H9 (cell line): ENCODE data around the gene ATG101. TPM values are rescaled to one million over a fixed set of nuclear protein-coding genes. Genes with fewer than 3 reads are reported as not detected.

Experiments
- DNase-seq: peaks from one replicate; pipeline ENCODE4 v3.0.0-alpha.2; 2017
- H2AFZ ChIP-seq: one replicate; pipeline ENCODE4 v1.6.1; 2013; ENCODE audit warnings: mild to moderate bottlenecking, low read length, control low read depth, moderate library complexity
- H2AK5ac ChIP-seq: 2 replicates; pipeline ENCODE4 v1.6.1; 2013; ENCODE audit warnings: low read length, control low read depth, mixed read lengths; ENCODE audit not compliant: insufficient read length
- H2BK120ac ChIP-seq: one replicate; pipeline ENCODE4 v1.6.1; 2013; ENCODE audit warnings: low read depth, mild to moderate bottlenecking, low read length, control low read depth, inconsistent platforms; ENCODE audit not compliant: poor library complexity, severe bottlenecking
- H2BK12ac ChIP-seq: 2 replicates; pipeline ENCODE4 v1.6.1; 2013; ENCODE audit warnings: low read length, control low read depth, mixed read lengths, low read depth; ENCODE audit not compliant: insufficient read length
- H2BK15ac ChIP-seq: 2 replicates; pipeline ENCODE4 v1.6.1; 2013; ENCODE audit warnings: low read depth, low read length, control low read depth
- H2BK20ac ChIP-seq: one replicate; pipeline ENCODE4 v1.6.1; 2013; ENCODE audit warnings: low read depth, mild to moderate bottlenecking, low read length, control low read depth, inconsistent platforms; ENCODE audit not compliant: poor library complexity, severe bottlenecking
- H2BK5ac ChIP-seq: 2 replicates; pipeline ENCODE4 v1.6.1; 2013; ENCODE audit warnings: low read length, control low read depth, mixed read lengths; ENCODE audit not compliant: insufficient read length
- H3K14ac ChIP-seq: 2 replicates; pipeline ENCODE4 v1.6.1; 2013; ENCODE audit warnings: low read length, control low read depth; ENCODE audit not compliant: insufficient read depth
- H3K18ac ChIP-seq: 2 replicates; pipeline ENCODE4 v1.6.1; 2013; ENCODE audit warnings: low read depth, mild to moderate bottlenecking, mixed read lengths, low read length, control low read depth; ENCODE audit not compliant: insufficient read length
- H3K23ac ChIP-seq: 2 replicates; pipeline ENCODE4 v1.6.1; 2013; ENCODE audit warnings: low read length, control low read depth, mixed read lengths, low read depth; ENCODE audit not compliant: insufficient read length
- H3K23me2 ChIP-seq: 2 replicates; pipeline ENCODE4 v1.6.1; 2013; ENCODE audit warnings: low read depth, mild to moderate bottlenecking, mixed read lengths, low read length, control low read depth; ENCODE audit not compliant: insufficient read length, poor library complexity, severe bottlenecking
- H3K27ac ChIP-seq: 2 replicates; pipeline ENCODE4 v1.5.1; 2013; ENCODE audit warnings: low read length, control low read depth, mixed read lengths, low read depth; ENCODE audit not compliant: insufficient read length
- H3K27me3 ChIP-seq: 2 replicates; pipeline ENCODE4 v1.6.1; 2013; ENCODE audit warnings: low read length, control low read depth, inconsistent platforms; ENCODE audit not compliant: insufficient read depth
- H3K4ac ChIP-seq: 2 replicates; pipeline ENCODE4 v1.6.1; 2013; ENCODE audit warnings: low read depth, mild to moderate bottlenecking, control low read depth, inconsistent platforms, low read length, moderate library complexity
- H3K4me1 ChIP-seq: 2 replicates; pipeline ENCODE4 v1.6.1; 2013; ENCODE audit warnings: low read length, control low read depth, inconsistent platforms; ENCODE audit not compliant: insufficient read depth
- H3K4me2 ChIP-seq: 2 replicates; pipeline ENCODE4 v1.6.1; 2013; ENCODE audit warnings: low read length, control low read depth, mixed read lengths; ENCODE audit not compliant: insufficient read length, insufficient read depth
- H3K56ac ChIP-seq: 2 replicates; pipeline ENCODE4 v1.6.1; 2013; ENCODE audit warnings: low read depth, mild to moderate bottlenecking, mixed read lengths, low read length, control low read depth; ENCODE audit not compliant: insufficient read length
- H3K79me1 ChIP-seq: 2 replicates; pipeline ENCODE4 v1.6.1; 2013; ENCODE audit warnings: low read depth, mild to moderate bottlenecking, moderate library complexity, low read length, control low read depth, inconsistent platforms; ENCODE audit not compliant: insufficient read depth, poor library complexity, severe bottlenecking
- H3K79me2 ChIP-seq: 2 replicates; pipeline ENCODE4 v1.6.1; 2013; ENCODE audit warnings: low read length, control low read depth, inconsistent platforms; ENCODE audit not compliant: insufficient read depth
- H3K9ac ChIP-seq: 2 replicates; pipeline ENCODE4 v1.6.1; 2013; ENCODE audit warnings: low read length, control low read depth, mixed read lengths; ENCODE audit not compliant: insufficient read length; ENCODE audit errors: extremely low read depth
- H3K9me3 ChIP-seq: one replicate; pipeline ENCODE4 v1.6.1; 2013; ENCODE audit warnings: low read depth, low read length, inconsistent platforms; ENCODE audit not compliant: control insufficient read depth
- H3T11ph ChIP-seq: one replicate; pipeline ENCODE4 v1.6.1; 2013; ENCODE audit warnings: mild to moderate bottlenecking, low read length, control low read depth, inconsistent platforms
- H4K20me1 ChIP-seq: one replicate; pipeline ENCODE4 v1.6.1; 2013; ENCODE audit not compliant: control insufficient read depth, insufficient read length, insufficient read depth
- H4K5ac ChIP-seq: 2 replicates; pipeline ENCODE4 v1.6.1; 2013; ENCODE audit warnings: low read depth, mild to moderate bottlenecking, mixed read lengths, low read length, control low read depth; ENCODE audit not compliant: insufficient read length
- H4K8ac ChIP-seq: replicated peaks from 2 replicates; pipeline ENCODE4 v1.6.1; 2013; ENCODE audit warnings: low read length, control low read depth, mixed read lengths, low read depth; ENCODE audit not compliant: insufficient read length
- H4K91ac ChIP-seq: 2 replicates; pipeline ENCODE4 v1.6.1; 2013; ENCODE audit warnings: low read depth, mild to moderate bottlenecking, moderate library complexity, mixed read lengths, low read length, control low read depth; ENCODE audit not compliant: insufficient read length
- H3K27ac Mint-ChIP-seq, 3 experiments: 2 replicates in 2 of 3; 3 replicates in 1 of 3; pipeline ENCODE4 v1.8.0; 2020 to 2021; ENCODE audit warnings: mixed read lengths in 3 of 3, mild to moderate bottlenecking in 1 of 3, moderate library complexity in 1 of 3
- H3K27me3 Mint-ChIP-seq: 2 replicates; pipeline ENCODE4 v1.8.0; 2021; ENCODE audit warnings: low read depth, mild to moderate bottlenecking, moderate library complexity, mixed read lengths
- H3K36me3 Mint-ChIP-seq, 3 experiments: 2 replicates in 2 of 3; 3 replicates in 1 of 3; pipeline ENCODE4 v1.8.0; 2020 to 2021; ENCODE audit warnings: low read depth in 3 of 3, mixed read lengths in 3 of 3; ENCODE audit not compliant: insufficient read depth in 1 of 3
- H3K4me1 Mint-ChIP-seq, 2 experiments: 2 replicates each; pipeline ENCODE4 v1.8.0; 2020; ENCODE audit warnings: mixed read lengths in 2 of 2
- H3K4me3 Mint-ChIP-seq, 2 experiments: 2 replicates in 1 of 2; 3 replicates in 1 of 2; pipeline ENCODE4 v1.8.0; 2020 to 2021; ENCODE audit warnings: mild to moderate bottlenecking in 2 of 2, mixed read lengths in 2 of 2, moderate library complexity in 1 of 2
- H3K9me3 Mint-ChIP-seq, 2 experiments: 2 replicates in 1 of 2; 3 replicates in 1 of 2; pipeline ENCODE4 v1.8.0; 2020; ENCODE audit warnings: mild to moderate bottlenecking in 2 of 2, mixed read lengths in 2 of 2, moderate library complexity in 1 of 2
- WGBS: extraction: QIAGEN DNeasy Blood & Tissue Kit; methylation state at CpG from one replicate; pipeline ENCODE4 v1.1.7; 2013; ENCODE audit warnings: missing lambda C conversion rate, low lambda C conversion rate, mixed read lengths; ENCODE audit not compliant: insufficient read length; ENCODE audit errors: extremely low coverage; 5-methylcytosine and 5-hydroxymethylcytosine counted together
- total RNA-seq: library from RNA; stranded (reverse); gene quantifications from 2 replicates; pipeline ENCODE4 v1.2.1, GENCODE V29; 2021
- TF ChIP-seq, protein P1 (sequence below): fragments of 200-600 bp; sonication (generic); conservative IDR thresholded peaks from 3 replicates; pipeline ENCODE4 v1.8.0; 2021; ENCODE audit warnings: antibody characterized with exemption, mild to moderate bottlenecking

Gene ATG101
- total RNA-seq, 1 experiment from 2014 or later: 58.3 TPM

- Histone ChIP-seq H3K18ac (no peak overlapping the region), H4K5ac (no peak overlapping the region), H3K27ac (no peak overlapping the region), H2BK12ac (no peak overlapping the region), H3K56ac (no peak overlapping the region), H3K9ac (no peak overlapping the region), H3T11ph (no peak overlapping the region), H3K14ac (no peak overlapping the region), H2BK15ac (no peak overlapping the region), H3K23me2 (no peaks in the 10 kb centered on the region), H4K20me1 (no peaks in the 10 kb centered on the region), H3K4ac (no peak overlapping the region), H4K8ac (no peak overlapping the region), H3K27me3 (no peaks in the 10 kb centered on the region), H2BK5ac (no peak overlapping the region), H3K4me1 (peaks cover 32% of the 10 kb centered on the region), H3K9me3 (no peaks in the 10 kb centered on the region), H2AFZ (no peak overlapping the region), H3K79me2 (no peaks in the 10 kb centered on the region), H2BK120ac (no peak overlapping the region), H2AK5ac (no peak overlapping the region), H2BK20ac (no peak overlapping the region), H4K91ac (no peak overlapping the region), H3K23ac (no peak overlapping the region), H3K79me1 (no peaks in the 10 kb centered on the region), H3K4me2 (no peak overlapping the region)
- Mint-ChIP-seq H3K9me3 (no peaks in the 10 kb centered on the region), H3K27ac (no peak overlapping the region), H3K27me3 (peaks cover 12% of the 10 kb centered on the region), H3K36me3 (no peaks in the 10 kb centered on the region; a peak in 1 of 7 replicates), H3K4me1 (peaks cover 70 to 87% of the 10 kb centered on the region in 2 experiments), H3K4me3 (no peak overlapping the region; a peak in 1 of 5 replicates)
- TF ChIP-seq, protein P1, sequence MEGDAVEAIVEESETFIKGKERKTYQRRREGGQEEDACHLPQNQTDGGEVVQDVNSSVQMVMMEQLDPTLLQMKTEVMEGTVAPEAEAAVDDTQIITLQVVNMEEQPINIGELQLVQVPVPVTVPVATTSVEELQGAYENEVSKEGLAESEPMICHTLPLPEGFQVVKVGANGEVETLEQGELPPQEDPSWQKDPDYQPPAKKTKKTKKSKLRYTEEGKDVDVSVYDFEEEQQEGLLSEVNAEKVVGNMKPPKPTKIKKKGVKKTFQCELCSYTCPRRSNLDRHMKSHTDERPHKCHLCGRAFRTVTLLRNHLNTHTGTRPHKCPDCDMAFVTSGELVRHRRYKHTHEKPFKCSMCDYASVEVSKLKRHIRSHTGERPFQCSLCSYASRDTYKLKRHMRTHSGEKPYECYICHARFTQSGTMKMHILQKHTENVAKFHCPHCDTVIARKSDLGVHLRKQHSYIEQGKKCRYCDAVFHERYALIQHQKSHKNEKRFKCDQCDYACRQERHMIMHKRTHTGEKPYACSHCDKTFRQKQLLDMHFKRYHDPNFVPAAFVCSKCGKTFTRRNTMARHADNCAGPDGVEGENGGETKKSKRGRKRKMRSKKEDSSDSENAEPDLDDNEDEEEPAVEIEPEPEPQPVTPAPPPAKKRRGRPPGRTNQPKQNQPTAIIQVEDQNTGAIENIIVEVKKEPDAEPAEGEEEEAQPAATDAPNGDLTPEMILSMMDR: no peak
- DNase-seq: no peak
- no CpG with 5 or more reads among the region's 19 CpGs for WGBS
These were observed 51.4 kb downstream of the ATG101 start for GRCh38 chr12:52120951-52121823.
